HL-60 (cell line): ENCODE measurements around the gene ZCWPW2.

ENCODE experiments used
- DNase-seq, 2 experiments: peaks; one replicate each; pipeline ENCODE4 v3.0.0-alpha.2; 2010 to 2020; ENCODE audit warnings: low read depth in 1 of 2, low spot score in 1 of 2
- H3K27ac ChIP-seq: fragments of 250-450 bp; sonication (Bioruptor Pico); replicated peaks from 2 replicates; pipeline ENCODE4 v1.5.1; 2020; ENCODE audit warnings: mild to moderate bottlenecking, moderate library complexity
- H3K27me3 ChIP-seq: fragments of 250-450 bp; sonication (Bioruptor Pico); 2 replicates; pipeline ENCODE4 v1.5.1; 2021; ENCODE audit warnings: mild to moderate bottlenecking, moderate library complexity; ENCODE audit not compliant: insufficient read depth, poor library complexity, severe bottlenecking
- H3K4me3 ChIP-seq: replicated peaks from 2 replicates; pipeline ENCODE4 v1.5.1; 2011; ENCODE audit warnings: mild to moderate bottlenecking, control low read depth, low read length; ENCODE audit not compliant: insufficient read depth
- GABPA ChIP-seq: IDR thresholded peaks from 2 replicates; pipeline ENCODE4 v1.6.1; 2012; ENCODE audit warnings: low read depth
- POLR2AphosphoS5 ChIP-seq: IDR thresholded peaks from 2 replicates; pipeline ENCODE4 v1.6.1; 2012; ENCODE audit warnings: low read depth
- SPI1 ChIP-seq: IDR thresholded peaks from 2 replicates; pipeline ENCODE4 v1.6.1; 2012; ENCODE audit warnings: low read depth, mild to moderate bottlenecking, borderline replicate concordance
- TF ChIP-seq, protein P1 (sequence below): IDR thresholded peaks from one replicate; pipeline ENCODE4 v1.5.1; 2011; ENCODE audit warnings: low read length, control low read depth, inconsistent platforms; ENCODE audit not compliant: insufficient read depth
- TF ChIP-seq, protein P2 (sequence below): IDR thresholded peaks from 2 replicates; pipeline ENCODE4 v1.6.1; 2012; ENCODE audit warnings: low read depth; ENCODE audit not compliant: insufficient replicate concordance

ZCWPW2 gene

DNA sequence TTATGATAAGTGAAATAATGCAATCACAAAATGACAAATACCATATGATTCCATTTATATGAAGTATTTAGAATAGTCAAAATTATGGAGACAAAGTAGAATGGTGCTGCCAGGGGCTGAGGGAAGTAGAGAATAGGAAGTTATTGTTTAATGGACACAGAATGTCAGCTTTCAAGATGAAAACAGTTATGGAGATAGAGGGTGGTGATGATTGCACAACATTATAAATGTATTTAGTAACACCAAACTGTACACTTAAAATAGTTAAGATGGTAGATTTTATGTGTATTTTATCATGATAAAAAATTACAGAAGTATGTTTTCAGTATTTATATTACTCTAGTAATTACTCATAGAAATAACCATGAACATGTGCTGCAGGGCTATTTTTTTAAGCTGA, 100.9 kb downstream of the ZCWPW2 start:
- no peak overlapping the region for H3K4me3 ChIP-seq
- TF ChIP-seq GABPA: no peak
- no peak for TF ChIP-seq SPI1
- TF ChIP-seq POLR2AphosphoS5: no peak
- TF ChIP-seq, protein P1, sequence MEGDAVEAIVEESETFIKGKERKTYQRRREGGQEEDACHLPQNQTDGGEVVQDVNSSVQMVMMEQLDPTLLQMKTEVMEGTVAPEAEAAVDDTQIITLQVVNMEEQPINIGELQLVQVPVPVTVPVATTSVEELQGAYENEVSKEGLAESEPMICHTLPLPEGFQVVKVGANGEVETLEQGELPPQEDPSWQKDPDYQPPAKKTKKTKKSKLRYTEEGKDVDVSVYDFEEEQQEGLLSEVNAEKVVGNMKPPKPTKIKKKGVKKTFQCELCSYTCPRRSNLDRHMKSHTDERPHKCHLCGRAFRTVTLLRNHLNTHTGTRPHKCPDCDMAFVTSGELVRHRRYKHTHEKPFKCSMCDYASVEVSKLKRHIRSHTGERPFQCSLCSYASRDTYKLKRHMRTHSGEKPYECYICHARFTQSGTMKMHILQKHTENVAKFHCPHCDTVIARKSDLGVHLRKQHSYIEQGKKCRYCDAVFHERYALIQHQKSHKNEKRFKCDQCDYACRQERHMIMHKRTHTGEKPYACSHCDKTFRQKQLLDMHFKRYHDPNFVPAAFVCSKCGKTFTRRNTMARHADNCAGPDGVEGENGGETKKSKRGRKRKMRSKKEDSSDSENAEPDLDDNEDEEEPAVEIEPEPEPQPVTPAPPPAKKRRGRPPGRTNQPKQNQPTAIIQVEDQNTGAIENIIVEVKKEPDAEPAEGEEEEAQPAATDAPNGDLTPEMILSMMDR: no peak
- TF ChIP-seq, protein P2, sequence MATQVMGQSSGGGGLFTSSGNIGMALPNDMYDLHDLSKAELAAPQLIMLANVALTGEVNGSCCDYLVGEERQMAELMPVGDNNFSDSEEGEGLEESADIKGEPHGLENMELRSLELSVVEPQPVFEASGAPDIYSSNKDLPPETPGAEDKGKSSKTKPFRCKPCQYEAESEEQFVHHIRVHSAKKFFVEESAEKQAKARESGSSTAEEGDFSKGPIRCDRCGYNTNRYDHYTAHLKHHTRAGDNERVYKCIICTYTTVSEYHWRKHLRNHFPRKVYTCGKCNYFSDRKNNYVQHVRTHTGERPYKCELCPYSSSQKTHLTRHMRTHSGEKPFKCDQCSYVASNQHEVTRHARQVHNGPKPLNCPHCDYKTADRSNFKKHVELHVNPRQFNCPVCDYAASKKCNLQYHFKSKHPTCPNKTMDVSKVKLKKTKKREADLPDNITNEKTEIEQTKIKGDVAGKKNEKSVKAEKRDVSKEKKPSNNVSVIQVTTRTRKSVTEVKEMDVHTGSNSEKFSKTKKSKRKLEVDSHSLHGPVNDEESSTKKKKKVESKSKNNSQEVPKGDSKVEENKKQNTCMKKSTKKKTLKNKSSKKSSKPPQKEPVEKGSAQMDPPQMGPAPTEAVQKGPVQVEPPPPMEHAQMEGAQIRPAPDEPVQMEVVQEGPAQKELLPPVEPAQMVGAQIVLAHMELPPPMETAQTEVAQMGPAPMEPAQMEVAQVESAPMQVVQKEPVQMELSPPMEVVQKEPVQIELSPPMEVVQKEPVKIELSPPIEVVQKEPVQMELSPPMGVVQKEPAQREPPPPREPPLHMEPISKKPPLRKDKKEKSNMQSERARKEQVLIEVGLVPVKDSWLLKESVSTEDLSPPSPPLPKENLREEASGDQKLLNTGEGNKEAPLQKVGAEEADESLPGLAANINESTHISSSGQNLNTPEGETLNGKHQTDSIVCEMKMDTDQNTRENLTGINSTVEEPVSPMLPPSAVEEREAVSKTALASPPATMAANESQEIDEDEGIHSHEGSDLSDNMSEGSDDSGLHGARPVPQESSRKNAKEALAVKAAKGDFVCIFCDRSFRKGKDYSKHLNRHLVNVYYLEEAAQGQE: no peak
- H3K27me3 ChIP-seq: no peaks in the 10 kb centered on the region
- no peak for DNase-seq
- H3K27ac ChIP-seq: no peak overlapping the region

DNA sequence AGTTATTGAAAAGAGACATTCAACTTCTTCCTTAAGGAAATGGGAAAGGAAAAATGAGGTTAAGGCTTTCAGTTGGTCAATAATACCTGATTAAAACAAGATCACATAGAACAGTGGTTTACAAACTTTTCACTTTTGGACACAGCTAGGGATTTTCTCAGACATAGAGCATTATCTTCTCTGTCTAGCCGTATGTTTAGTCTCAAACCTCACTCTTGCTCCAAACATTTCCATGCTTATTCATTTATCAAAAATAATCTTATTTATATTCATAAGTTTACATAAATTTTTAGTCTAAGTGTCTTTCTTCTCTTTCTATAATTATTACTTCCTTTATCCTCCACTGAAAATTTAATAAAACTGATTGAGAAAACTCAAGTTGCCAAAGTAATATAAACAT, 114.3 kb downstream of the ZCWPW2 start:
- Histone ChIP-seq H3K4me3 (no peak overlapping the region), H3K27me3 (no peaks in the 10 kb centered on the region), H3K27ac (no peak overlapping the region)
- no peak for DNase-seq
- TF ChIP-seq, protein P1: no peak
- TF ChIP-seq POLR2AphosphoS5 (no peak), GABPA (no peak), SPI1 (no peak)
- TF ChIP-seq, protein P2: no peak

DNA sequence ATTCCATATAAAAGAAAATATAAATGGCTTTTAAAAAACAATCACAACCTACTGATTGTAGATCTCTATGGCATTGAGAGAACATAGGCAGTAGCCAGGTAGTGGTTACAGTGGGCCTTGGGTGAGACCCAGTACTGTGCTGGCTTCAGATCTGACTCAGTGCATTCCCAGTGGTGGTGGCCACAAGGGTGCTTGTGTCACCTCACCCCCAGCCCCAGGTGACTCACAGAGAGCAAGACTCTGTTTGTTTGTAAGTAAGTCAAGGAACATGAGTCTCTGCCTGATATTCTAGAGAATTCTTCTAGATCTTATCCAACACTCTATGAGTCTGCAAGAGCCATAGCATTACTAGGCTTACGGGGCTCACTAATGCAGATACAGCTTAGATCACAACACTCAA, 118.9 kb downstream of the ZCWPW2 start:
- no peak for DNase-seq
- no peak overlapping the region for H3K4me3 ChIP-seq
- H3K27me3 ChIP-seq: no peaks in the 10 kb centered on the region
- H3K27ac ChIP-seq: no peak overlapping the region
- TF ChIP-seq, protein P1: no peak
- no peak for TF ChIP-seq POLR2AphosphoS5
- TF ChIP-seq GABPA: no peak
- TF ChIP-seq, protein P2: no peak
- no peak for TF ChIP-seq SPI1
